ENCODE measurements around the gene CYP2C19.

DNA sequence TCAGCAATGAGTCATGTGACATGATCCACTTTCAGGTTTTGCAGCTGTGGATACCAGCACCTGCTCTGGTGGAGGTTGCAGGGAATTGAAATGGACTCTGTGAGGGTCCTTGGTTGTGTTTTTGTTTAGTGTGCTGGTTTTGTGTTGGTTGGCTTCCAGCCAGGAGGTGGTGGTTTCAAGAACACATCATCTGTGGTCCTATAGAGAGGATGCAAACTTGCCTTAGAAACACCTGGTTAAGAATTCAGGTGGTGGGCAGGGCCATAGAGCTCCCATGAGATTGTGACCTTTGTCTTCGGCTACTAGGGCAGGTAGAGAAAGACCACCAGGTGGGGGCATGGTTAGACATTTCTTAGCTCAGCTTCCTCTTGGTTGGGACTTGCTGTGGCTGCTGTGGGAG is 116.7 kb downstream of the CYP2C19 start:
- TF ChIP-seq, protein P1, sequence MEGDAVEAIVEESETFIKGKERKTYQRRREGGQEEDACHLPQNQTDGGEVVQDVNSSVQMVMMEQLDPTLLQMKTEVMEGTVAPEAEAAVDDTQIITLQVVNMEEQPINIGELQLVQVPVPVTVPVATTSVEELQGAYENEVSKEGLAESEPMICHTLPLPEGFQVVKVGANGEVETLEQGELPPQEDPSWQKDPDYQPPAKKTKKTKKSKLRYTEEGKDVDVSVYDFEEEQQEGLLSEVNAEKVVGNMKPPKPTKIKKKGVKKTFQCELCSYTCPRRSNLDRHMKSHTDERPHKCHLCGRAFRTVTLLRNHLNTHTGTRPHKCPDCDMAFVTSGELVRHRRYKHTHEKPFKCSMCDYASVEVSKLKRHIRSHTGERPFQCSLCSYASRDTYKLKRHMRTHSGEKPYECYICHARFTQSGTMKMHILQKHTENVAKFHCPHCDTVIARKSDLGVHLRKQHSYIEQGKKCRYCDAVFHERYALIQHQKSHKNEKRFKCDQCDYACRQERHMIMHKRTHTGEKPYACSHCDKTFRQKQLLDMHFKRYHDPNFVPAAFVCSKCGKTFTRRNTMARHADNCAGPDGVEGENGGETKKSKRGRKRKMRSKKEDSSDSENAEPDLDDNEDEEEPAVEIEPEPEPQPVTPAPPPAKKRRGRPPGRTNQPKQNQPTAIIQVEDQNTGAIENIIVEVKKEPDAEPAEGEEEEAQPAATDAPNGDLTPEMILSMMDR (IDR thresholded peaks at IDR 0.05 in 8 of 11, conservative IDR thresholded peaks at IDR 0.05 in 3 of 11), result no peak
- no peak for TF ChIP-seq POLR2AphosphoS5 (IDR thresholded peaks at IDR 0.05)

Measured in spleen (tissue), 7 donors.